Activated T-cell treated with anti-CD3 and anti-CD28 coated beads for 24 hours (primary cell): ENCODE results near the gene UMODL1.

Experiments
- DNase-seq: peaks from one replicate; pipeline ENCODE4 v3.0.0-alpha.2; 2020; ENCODE audit warnings: low read depth

Gene UMODL1

GRCh38 chr21:42096566-42096965 is 25.4 kb downstream of the UMODL1 start:
- no peak for DNase-seq

DNA sequence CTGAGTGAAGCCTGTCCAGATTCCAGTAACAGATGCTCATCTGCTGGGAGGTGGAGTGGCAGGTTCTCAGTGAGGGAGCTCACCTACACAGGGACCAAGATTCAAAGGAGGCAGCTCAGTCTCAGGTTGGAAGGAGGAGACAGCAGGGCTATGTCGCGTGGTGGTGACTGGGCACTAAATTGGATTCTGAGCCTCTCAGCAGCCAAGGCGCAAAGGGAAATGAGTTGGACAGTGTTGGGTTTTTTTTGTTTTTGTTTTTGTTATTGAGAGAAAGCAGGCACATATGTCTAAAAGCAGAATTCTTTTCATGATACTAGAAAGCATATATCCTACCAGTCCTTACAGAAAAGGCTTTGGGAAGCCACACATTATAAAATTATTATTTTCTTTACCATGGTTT is 26.2 kb downstream of the UMODL1 start:
- DNase-seq: no peak

DNA sequence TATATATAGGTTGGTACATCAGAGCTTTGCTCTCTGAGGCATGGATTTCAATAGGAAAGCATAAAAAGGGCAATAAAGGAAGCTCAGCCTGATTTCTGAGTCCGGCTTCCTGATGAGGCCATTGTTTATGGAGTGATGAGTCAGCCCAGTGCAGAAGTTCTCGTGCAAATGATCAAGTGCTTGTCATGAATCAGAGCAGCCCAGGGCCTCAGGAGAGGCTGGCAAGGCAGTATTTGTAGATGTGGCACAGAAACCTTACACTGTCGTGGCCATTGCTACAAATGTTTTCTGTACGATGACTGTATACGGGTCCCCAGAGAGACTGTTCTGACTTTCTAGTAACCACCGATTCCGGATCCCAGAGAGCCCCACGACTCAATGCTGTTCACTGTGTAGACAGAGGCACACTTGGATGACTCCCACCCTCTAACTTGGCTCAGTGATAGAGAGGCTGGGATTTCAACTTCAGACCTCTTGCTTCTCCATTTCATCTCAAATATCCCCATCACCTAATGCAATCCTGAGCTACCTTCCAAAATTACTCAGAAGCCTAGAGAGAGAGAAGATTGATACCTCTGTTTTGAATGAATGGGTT is 26.8 kb downstream of the UMODL1 start:
- no peak for DNase-seq

- no peak for DNase-seq
Measured at GRCh38 chr21:42098957-42099505, 27.9 kb downstream of the UMODL1 start.

DNA sequence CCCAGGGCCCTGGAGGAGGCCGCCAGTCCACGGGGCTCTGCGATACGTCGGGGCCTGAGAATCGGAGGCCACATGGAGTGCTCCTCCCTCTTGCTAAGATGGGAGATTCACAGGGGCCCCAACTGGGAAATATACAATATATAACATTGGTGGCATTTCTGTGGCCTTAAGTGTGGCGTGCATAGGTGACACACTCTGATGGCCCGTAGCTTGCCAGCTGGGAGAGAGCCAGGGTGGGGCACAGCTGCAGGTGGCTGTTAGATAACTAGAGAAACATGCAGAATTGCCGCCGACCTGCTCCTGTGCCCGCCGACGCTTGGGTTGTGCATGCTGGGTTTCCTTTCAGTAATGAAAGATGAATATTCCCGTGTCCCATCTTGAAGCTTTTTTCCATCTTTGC is 30.1 kb downstream of the UMODL1 start:
- DNase-seq: no peak

- DNase-seq: no peak
Measured at GRCh38 chr21:42102076-42102475, 31.0 kb downstream of the UMODL1 start.

GRCh38 chr21:42102526-42102925 is 31.4 kb downstream of the UMODL1 start:
- DNase-seq: no peak

DNA sequence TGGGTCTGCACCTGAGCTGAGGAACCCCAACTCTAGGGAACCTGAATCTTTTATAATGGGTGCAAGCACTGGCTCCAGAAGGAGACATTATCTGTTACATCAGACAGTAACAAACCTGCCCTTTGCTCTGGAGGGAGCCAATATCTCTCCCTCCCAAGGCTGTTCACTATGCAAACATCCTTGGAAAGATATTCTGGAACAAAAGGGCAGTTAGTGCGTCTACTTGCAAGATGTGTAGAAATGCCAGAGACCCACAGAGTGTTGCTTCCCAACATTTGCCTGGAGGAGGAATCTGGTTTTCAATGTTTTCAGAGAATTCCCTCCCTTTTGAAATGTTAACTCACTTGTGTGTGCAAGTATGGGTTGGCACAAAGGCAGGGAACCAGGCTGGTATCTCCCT is 31.9 kb downstream of the UMODL1 start:
- DNase-seq: no peak

DNA sequence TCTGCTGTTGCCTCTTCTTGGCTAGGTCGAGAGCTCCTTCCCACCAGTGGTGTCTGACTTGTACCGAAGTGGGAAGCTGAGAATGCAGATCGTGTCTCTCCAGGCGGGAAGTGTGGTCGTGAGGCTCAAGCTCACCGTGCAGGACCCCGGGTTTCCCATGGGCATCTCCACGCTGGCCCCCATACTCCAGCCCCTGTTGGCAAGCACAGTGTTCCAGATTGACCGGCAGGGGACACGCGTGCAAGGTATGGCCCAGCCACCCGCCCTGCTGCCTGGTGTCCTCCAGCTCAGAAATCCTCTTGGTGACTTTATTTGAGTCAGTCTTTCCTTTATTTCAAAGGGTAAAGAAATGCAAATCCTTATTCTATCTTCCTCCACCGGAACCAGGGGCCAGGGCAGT is 32.7 kb downstream of the UMODL1 start:
- DNase-seq: no peak

- no peak for DNase-seq
Measured at GRCh38 chr21:42105476-42106315, 34.6 kb downstream of the UMODL1 start.

DNA sequence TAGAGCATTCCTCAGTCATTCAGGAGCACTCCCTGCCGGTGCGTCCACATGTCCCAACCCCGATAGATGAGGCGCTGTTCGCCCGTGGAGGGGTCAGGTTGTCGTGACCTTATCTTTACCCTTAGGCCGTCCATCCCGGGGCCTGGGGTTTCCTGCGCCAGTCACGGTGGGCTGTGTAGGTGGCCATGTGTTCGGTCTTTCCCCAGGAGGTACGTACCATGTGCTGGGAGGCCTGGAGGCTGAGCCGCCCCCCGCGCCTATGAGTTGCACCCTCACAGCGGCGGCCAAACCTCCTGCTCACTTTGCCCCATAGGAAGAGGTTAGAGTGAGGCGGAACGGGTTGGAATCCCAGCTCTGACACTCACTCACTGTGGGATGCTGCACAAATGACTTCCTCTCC is 35.3 kb downstream of the UMODL1 start:
- DNase-seq: no peak

DNA sequence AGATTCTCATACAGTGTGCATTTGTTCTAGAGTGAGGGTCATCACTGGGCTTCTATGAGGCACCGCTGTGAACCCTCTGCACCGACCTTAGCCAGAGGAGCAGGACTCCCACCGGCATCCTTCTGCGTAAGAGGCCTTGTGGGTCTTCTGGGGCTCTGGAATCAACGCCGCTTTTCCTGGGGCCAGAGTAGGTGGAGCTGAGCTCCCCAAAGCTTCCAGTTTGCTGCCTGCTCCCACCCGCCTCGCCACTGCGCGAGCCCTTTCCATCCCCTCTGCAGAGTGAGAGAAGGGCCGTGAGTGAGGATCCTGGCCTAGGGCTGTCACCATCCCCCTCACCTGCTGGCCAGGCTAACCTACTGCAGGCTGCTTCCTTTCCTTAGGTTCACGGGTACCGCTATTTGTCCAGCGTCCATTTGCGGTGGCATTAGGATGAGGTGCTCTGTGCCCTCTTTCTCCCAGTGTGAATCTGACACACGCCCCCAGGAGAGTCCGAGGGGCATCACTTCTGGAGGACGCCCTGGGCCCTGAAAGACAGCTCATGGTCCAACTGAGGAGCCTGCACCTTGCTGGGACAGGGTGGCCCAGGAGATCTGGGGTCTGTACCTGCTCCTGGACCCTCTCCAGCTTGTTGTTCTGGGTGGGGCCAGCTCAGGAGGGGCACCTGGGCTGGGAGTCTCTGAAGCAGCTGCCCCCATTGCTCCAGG is 36.2 kb downstream of the UMODL1 start:
- no peak for DNase-seq

- peak; percentile 55 for DNase-seq
Measured at GRCh38 chr21:42107881-42108553, 36.9 kb downstream of the UMODL1 start.

- DNase-seq: no peak
Measured at GRCh38 chr21:42108554-42109340, 37.6 kb downstream of the UMODL1 start.

DNA sequence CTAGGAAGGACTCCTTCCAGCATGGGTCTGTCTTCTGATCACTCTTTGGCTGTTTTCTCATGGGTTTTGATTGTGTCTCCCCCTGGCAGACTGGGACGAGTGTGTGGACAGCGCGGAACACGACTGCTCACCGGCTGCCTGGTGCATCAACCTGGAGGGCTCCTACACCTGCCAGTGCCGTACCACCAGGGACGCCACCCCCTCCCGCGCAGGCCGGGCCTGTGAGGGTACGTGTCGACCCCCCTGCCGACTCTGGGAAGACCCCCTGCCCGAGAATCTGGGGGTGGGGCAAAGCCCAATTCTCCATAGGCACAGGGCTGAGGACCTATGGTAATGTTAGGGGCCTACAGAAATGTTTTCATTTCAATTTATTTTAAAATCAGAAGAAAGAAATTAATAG is 38.4 kb downstream of the UMODL1 start:
- no peak for DNase-seq

GRCh38 chr21:42109873-42110525 is 38.9 kb downstream of the UMODL1 start:
- no peak for DNase-seq

- DNase-seq: no peak
Measured at GRCh38 chr21:42110691-42111469, 39.8 kb downstream of the UMODL1 start.

DNA sequence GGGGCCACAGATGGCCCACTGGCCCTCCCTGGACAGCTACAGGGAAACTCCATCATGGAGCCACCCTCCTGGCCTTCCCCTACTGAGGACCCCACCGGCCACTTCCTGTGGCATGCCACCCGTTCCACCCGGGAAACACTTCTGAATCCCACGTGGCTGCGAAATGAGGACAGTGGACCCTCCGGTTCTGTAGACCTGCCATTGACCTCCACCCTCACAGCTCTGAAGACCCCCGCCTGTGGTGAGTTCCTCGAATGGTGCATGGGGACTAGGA is 40.3 kb downstream of the UMODL1 start:
- DNase-seq: no peak

GRCh38 chr21:42111811-42112210 is 40.7 kb downstream of the UMODL1 start:
- no peak for DNase-seq

DNA sequence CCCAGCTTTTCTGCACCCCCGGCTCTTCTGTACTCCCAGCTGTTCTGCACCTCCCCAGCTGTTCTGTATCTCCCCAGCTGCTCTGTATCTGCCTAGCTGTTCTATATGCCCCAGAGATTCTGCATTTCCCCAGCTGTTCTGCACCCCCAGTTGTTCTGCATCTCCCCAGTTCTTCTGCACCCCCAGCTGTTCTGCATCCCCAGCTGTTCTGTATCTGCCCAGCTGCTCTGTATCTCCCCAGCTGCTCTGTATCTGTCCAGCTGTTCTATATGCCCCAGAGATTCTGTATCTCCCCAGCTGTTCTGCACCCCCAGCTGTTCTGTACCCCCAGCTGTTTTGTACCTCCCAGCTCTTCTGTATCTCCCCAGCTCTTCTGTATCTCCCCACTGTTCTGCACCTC is 41.1 kb downstream of the UMODL1 start:
- DNase-seq: no peak
